ENCODE results near the gene ZNF749.
A peak's percentile ranks its signal among the peaks of the same experiment; 100 is the strongest.
"Not testable (repeated sequence)": the region's sequence is repeated elsewhere in the genome, so short reads cannot be mapped to it uniquely, and the experiment has no call there.

Gene ZNF749

DNA sequence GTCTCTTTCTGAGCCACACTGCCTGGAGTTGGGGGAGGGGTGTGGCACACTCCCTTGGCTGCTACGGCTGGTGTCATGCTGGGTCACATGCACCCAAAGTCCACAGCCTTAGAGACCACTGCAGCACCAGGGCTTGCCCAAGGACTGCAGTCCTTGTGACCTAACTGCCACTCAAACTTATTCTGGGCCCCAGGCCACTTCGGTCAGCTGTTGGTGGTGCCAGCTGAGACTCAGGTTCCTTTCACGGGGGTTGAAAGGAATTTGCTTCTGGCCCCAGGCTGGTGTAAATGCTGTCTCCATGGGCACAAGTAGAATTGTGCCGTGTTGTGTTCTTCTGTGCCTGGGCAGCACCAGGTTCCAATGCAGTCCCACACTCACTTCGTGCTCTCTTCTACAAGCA, 31.4 kb downstream of the ZNF749 start:
- DNase-seq (ENCODE audit: low spot score), result no peak

DNA sequence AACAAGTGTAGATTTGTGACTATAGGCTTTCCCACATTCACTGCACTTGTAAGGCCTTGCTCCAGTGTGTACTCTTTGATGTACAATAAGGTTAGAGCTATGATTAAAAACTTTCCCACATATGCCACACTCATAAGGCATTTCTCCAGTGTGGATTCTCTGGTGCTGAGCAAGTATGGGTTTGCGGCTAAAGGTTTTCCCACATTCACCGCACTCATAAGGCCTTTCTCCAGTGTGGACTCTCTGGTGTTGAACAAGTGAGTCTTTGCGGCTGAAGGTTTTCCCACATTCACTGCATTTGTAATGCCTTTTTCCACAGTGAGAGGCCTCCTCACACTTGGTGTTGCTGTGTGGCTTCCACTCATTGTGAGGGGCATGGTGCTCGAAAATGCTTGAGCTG, 38.5 kb downstream of the ZNF749 start:
- DNase-seq (ENCODE audit: low spot score), result no peak

DNA sequence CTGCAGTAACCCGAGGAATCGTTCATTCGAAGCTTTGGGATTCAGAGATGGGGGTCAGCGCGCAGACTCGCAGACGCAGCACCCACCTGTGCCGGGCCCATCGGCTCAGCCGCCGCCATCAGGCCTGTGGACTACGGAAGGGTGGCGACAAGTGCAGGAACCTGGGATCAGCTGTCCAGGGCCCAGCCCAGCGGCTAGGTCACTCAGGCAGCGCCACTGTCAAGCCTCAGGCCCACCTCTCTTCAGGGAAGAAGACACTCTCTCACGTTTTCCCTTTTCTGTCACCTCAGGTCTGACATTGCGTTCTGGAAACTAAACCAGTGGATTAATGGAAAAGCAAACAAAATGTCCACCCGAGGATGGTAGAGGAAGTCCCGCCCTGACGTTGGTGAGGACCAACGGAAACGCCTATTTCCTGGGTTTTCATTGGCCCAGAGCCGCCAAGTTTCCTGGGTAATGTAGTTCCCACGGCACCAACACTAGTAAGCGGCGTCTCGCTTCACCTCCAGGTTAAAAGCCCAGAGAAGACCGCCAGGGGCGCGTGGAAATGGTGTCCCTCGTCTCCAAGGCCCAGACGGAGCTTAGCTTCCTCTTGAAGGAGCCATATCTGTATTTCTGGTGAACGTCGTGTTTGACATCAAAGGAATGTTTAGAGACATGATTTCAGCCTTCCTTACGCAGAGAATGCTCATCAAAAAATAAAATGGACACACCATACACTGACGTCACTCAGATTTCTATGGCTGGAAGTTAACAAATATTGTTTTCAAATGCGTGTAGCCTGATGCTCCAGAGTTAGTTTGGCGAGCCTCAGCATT, 42.3 kb downstream of the ZNF749 start, which contains the start of gene ZNF772:
Gene ZNF772, minus strand, starts transcription at position 376 of the 818 bp plus-strand sequence. Its CDS starts 257 bp downstream, at position 119.
- DNase-seq (ENCODE audit: low spot score), result peak; percentile 97

DNA sequence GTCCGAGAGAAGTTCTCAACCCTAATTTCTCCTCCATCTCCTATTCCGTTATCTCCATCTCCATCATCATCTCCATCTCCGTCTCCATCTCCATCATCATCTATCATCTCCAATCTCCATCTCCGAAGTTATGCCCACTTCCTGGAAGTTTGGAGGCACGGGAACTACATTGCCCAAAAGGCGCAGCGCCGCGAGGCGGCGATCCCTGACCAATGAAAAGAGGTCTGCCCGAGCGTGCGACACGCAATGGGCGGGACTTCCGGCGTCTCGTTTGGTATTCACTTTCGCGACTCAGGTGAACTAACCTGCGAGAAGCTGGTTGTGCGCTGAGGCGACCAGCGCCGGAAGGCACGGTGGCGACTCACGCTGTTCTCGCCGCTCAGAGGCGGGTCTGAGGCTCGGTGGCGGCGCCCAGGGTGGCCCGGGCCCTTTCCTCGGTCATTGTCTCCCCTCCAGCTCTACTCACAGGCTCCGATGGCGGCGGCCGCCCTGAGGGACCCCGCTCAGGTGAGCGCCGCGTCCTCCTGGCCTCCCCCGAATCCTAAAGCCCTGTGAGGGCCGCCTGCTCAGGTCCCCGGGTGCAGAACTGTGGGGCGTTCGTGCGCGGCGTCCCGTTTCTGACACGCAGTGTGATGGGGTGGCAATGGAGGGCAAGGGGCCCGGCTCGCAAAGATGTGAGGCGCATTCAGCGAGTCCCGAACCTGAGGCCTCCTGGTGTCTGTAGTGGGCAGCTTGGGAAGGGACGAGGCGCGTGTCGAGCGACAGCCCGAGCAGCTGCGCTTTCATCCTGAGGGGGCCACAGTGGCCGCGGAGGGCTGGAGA, 52.6 kb downstream of the ZNF749 start, which contains the start of gene ZNF419:
Gene ZNF419, plus strand, starts transcription at position 274 of the 822 bp plus-strand sequence. Its CDS starts 201 bp downstream, at position 475.
- peak; percentile 94 for DNase-seq (ENCODE audit: low spot score)

DNA sequence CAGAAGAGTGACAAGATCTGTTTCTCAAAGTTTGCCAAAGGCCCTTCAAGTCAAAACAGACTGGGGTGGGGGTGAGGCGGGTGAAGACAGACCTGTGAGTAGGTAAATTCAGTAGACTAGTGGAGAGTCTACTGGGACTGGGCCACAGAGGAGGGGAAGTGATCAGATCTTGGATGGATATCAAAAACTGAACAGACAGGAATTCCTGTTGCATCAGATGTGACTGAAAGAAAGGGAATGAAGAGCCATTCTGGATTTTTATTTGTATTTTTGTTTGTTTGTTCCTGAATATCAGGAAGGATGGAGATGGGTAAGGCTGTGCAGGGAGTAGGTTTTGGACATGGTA, 53.1 kb downstream of the ZNF749 start:
- DNase-seq (ENCODE audit: low spot score), result not testable (repeated sequence)

Data from Ammon's horn (tissue), 1 donor.